Hindlimb muscle (tissue), 1 donor: ENCODE results near the gene HBP1. TPM values are rescaled to one million over a fixed set of nuclear protein-coding genes. Genes with fewer than 3 reads are reported as not detected.
"Not testable (repeated sequence)": the region's sequence is repeated elsewhere in the genome, so short reads cannot be mapped to it uniquely, and the experiment has no call there.

ENCODE experiments used
- DNase-seq: peaks from one replicate; pipeline ENCODE4 v3.0.0-alpha.2; 2013
- polyA plus RNA-seq: library from polyadenylated mRNA; unstranded; fragments of 120-200 nt; gene quantifications from one replicate; pipeline ENCODE4 v1.2.1, GENCODE V29; 2013; ENCODE audit not compliant: insufficient read length

HBP1 gene
- polyA plus RNA-seq, 1 donor: 55.4 TPM

GRCh38 chr7:107232568-107233090, 63.8 kb downstream of the HBP1 start:
- DNase-seq: no peak

GRCh38 chr7:107233174-107233573, 64.4 kb downstream of the HBP1 start:
- no peak for DNase-seq

GRCh38 chr7:107233981-107234380, 65.2 kb downstream of the HBP1 start:
- DNase-seq: no peak

GRCh38 chr7:107234436-107234835, 65.6 kb downstream of the HBP1 start:
- no peak for DNase-seq

GRCh38 chr7:107236862-107237261, 68.1 kb downstream of the HBP1 start:
- DNase-seq: no peak

- DNase-seq: no peak
Observed at GRCh38 chr7:107237451-107237850, 68.6 kb downstream of the HBP1 start.

- DNase-seq: no peak
Observed at GRCh38 chr7:107242267-107242666, 73.5 kb downstream of the HBP1 start.

GRCh38 chr7:107244613-107245012, 75.8 kb downstream of the HBP1 start:
- DNase-seq: no peak

- not testable (repeated sequence) for DNase-seq
Observed at GRCh38 chr7:107246836-107247235, 78.0 kb downstream of the HBP1 start.

GRCh38 chr7:107248551-107249316, 79.9 kb downstream of the HBP1 start:
- no peak for DNase-seq

GRCh38 chr7:107251963-107252362, 83.2 kb downstream of the HBP1 start:
- no peak for DNase-seq

Other genes with a start within 250 kb of the HBP1 start
- gene PRKAR2B, start 124.3 kb upstream of the HBP1 start, polyA plus RNA-seq: 6.4 TPM